GM19043 (cell line): ENCODE results near the gene ACAD8.

Experiments used
- ATAC-seq: cut with Tn5 transposase; IDR thresholded peaks from one replicate; pipeline ENCODE4 v1.9.1; 2021; ENCODE audit warnings: low read depth; ENCODE audit not compliant: unreplicated experiment

Gene ACAD8

DNA sequence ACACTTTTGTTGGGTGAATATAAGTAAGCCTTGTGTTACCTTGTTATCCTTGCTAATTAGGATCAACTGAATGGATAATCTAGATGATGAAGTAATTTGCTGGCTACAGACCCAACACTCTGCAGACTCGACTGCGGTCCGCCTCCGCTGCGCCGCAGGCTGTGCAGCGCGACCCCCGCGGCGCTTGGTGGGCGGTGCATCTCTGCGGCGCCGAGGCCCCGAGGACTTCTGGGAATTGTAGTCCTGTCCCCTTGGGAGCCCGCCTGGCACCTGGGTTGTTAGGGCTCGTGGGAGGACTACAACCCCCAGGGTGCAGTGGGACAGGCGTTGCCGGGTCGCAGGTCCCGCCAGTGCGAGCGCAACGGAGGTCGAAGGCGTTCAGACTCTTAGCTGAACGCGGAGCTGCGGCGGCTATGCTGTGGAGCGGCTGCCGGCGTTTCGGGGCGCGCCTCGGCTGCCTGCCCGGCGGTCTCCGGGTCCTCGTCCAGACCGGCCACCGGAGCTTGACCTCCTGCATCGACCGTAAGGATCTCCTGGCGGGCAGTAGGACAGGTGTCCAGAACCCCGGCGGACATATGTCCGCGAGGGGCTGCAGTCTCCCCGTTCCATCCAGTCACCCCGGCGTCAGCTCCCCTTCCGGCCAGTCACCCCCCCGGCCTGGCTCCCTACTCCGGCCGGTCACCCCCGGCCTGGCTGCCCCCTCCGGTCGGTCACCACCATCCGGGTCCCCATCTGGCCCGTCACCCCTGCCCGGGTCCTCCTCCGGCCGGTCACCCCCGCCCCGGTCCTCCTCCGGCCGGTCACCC lies at the start of gene ACAD8, which contains the start of gene THYN1:
Gene ACAD8 (plus strand): TSS at position 381 of the 806 bp plus-strand sequence. CDS start 33 bp downstream, at position 414.
Gene THYN1 (minus strand): TSS at position 165 of the 806 bp plus-strand sequence. CDS start 470 bp downstream, outside the sequence.
- ATAC-seq = peak; percentile 99

DNA sequence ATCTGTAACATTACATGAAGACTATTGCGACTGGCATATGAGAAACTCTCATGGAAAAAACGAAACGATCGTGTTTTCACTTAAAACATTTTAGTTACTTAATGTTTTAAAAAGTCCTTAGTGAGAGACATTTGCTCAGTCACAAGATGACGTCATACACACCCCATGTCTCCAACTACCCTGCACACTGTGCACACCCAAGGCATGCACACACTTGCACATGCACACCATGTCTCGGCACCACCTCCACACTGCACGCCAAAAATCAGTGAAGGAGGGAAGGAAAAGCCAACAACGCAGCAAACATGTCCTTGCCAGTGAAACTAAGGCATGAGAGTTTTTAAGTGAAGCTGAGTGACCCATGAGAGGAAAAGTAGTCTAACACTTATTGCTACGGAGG lies 47.6 kb upstream of the ACAD8 start:
- no peak for ATAC-seq

- no peak for ATAC-seq
Observed at GRCh38 chr11:134206185-134206584, 47.2 kb upstream of the ACAD8 start.

- ATAC-seq = no peak
Observed at GRCh38 chr11:134207538-134208239, 45.7 kb upstream of the ACAD8 start.

- no peak for ATAC-seq
Observed at GRCh38 chr11:134215836-134216235, 37.5 kb upstream of the ACAD8 start.

- no peak for ATAC-seq
Observed at GRCh38 chr11:134216816-134217215, 36.6 kb upstream of the ACAD8 start.

DNA sequence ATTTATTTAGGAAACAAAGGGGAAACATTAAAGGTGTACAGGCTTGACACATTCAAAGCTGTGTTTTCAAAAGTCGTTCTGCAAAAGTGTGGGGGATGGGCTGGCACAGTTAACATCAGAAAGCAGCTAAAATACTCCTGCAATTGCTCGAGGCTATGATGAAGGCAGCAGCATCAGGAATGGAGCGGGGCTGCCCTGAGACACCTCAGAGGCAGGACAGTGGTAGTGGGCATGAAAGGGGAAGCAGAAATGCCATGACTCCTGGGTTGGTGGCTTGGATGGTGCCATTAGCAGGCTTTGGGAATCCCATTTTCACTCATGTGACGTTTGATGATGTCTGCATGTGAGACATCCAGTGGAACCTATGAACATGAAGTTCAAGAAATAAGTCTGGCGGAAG lies 30.2 kb upstream of the ACAD8 start:
- ATAC-seq = no peak

DNA sequence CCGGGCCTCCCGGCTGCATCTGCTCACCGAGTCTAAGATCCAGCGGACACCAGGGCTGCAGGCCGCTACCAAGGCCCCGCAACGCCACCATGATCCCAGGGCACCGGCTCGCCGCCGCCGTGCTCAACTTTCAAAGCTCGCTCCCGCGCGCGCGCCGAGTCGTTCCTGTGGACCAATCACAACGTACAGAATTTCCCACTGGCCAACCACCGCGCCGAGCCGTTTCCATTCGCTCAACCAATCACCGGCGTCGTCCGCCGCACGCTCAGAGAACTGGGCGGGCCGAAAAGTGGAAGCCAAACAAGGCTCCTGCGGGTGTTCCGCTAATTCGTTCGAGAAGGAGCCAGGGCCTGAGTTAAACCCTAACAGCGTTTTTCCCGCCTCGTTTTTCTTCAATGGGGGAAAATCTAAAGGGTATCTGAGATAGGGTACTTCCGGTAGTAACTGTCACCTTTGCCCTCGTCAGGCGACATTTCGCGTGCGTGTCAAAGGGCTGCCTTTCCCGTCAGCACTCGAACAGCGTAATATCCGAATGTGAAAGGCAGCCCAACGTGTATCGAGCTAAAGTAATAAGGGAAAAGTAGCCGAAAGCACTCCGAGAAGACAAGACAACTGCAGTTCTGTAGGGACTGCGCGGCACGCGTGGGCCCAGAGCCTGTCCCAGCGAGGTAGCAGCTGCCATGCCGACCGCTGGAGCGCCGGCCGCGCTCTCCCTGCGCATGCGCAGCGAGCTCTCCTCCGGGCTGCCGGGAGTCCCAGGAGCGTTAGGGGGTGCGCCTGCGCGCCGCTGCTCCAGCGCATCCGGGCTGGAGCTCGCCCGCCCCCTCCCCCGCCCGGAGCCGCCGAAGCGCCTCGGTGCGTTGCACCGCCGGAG lies 29.3 kb upstream of the ACAD8 start, which contains the start of the genes NCAPD3 and VPS26B:
Gene NCAPD3 (minus strand): TSS at position 132 of the 874 bp plus-strand sequence. CDS start 41 bp downstream, at position 91.
Gene VPS26B (plus strand): TSS at position 836 of the 874 bp plus-strand sequence. CDS start 452 bp downstream, outside the sequence.
- peak; percentile 75 for ATAC-seq

GRCh38 chr11:134224710-134225664 lies 28.4 kb upstream of the ACAD8 start:
- ATAC-seq = peak; percentile 12

DNA sequence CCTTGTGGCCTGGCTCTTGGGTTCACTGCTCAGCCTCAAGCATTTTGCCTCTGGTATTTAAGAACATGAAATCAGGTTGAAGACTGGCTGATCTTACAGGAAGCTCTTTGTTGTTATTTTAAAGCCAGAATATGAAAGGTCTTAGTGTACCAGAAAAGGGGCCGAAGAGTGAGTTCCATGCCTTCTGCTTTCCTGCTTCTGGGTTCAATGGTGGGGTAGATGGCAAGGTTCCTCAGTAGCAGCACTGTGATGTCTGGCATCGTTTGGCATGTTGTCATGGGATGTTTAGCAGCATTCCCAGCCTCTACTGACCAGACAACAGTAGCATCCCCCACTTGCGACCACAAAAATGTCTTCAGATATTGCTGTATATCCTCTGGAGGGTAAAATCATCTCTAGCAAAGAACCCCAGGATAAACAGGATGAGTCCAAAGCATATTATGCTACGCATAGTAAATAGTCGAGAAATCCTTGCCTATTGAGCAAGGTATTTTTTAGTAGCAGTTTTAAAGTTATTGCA lies 26.5 kb upstream of the ACAD8 start:
- ATAC-seq = no peak

- peak; percentile 46 for ATAC-seq
Observed at GRCh38 chr11:134228625-134229024, 24.7 kb upstream of the ACAD8 start.

DNA sequence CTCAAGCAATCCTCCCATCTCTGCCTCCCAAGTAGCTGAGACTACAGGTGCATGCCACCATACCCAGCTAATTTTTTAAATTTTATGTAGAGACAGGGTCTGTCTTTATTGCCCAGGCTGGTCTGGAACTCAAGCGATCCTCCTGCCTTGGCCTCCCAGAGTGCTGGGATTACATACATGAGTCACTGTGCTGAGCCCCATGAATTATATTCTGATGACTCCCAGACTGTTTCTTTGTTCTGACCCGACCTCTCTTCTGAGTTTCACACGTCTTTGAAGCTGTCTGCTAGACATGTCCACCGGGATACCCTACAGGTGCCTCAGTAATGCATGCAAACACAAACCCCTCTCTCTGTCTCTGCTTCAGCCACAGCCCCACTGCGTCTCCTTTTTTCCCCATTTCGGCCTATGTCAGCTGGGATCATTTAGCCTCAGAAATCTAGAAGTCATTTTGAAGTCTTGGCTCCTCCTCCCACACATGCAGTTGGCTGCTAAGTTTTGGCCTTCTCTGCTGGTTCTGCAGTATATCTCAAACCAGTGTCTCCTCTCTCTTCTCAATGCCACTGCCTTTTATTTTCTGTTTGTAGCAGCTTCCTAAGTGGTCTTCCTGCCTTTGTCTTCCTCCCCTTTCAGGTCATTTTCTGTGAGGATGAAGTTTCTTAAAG lies 24.1 kb upstream of the ACAD8 start:
- ATAC-seq = no peak

DNA sequence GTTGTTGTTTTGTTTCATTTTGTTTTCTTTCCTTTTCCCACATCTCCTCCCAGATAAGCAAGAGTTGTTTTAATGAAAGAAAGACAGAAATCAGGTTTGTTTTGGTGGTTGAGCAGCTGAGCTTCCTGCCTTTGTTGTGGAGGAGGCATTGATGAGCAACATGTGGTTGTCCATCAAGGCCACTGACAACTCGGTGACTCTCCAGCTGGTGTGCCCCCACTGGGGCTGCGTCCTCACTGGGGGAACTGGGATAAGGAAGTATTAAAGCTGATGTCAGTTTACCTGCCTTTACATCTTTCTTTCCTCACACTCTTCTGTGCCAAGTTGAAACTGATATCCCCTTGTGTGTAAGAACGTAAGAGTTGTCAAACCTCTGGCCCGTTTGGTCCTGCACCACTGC lies 23.0 kb upstream of the ACAD8 start:
- ATAC-seq = no peak

GRCh38 chr11:134231958-134232659 lies 21.3 kb upstream of the ACAD8 start:
- ATAC-seq = no peak

DNA sequence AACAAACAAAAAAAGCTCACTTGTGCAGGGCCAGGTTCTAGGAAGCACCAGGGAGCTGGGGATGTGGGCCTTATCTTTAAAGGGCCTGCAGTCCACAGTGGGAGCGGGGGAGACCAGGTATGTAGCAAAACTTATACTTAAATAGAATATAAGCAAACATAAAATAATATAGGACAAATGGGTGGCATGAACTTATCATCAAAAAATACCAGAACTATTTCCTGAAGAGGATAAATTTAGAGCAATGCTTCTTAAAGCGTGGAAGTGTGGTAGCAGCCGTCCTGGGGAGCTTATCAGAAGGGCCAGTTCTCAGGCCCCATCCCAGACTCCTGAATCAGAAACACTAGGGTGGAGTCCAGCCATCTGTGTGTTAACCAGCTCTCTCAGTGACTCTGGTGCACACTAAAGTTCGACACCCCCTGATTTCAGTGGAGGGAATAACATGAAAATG lies 19.6 kb upstream of the ACAD8 start:
- ATAC-seq = no peak

DNA sequence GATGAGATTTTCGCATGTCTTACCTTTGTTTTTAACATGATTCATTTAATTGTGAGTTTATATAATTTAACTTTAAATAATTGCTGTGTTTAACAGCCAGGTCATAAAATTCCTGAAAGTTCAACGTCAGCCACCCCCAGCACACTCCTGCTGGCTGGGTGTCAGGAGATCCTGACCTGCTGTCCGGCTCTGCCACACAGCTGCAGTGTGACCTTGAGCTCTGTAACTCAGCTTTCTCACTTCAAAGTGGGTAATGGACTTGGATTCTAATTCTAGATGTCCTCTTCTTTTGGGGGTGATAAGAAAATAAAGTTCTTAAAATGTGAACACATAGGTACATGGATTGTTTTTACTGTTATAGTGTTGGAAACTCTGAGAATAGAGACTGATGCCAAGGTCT lies 18.0 kb upstream of the ACAD8 start:
- ATAC-seq = no peak

DNA sequence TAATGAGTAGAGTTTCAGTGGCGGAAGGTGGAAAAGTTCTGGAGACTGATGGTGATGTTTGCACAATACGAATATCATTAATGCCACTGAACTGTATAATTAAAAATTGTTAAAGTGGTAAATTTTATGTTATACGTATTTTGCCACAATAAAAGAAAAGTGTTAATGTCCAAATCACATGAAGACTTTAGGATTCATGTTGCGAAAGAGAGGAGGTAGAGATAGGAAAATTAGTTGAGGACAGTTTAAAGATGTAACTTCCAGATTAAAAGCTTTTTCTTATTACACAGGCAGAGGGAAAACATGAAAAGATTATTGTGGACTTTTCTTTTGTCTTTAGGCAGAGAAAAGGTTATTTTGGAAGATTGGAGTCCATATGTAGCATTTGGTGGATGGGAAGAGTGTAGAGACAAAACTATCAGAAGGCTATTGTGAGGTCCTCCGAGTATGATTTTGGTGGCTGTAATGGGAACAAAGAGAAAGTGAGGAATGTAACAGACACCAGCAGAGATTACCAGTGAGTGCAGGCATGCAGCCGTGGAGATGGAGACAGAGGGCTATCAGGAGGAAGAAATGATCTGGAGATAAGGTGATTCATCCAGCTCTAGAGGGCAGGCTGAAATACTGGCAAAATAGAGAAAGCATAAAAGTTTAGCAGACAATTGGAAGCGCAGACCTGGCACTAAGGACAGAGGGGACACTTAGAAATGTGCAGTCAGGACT lies 16.4 kb upstream of the ACAD8 start:
- no peak for ATAC-seq
